ENCODE data around the gene TMEM72. TPM values are rescaled to one million over a fixed set of nuclear protein-coding genes. Genes with fewer than 3 reads are reported as not detected.

TMEM72 gene
- total and polyA plus RNA-seq, 2 of the 13 experiments (the other 11 are each of a cell fraction or from before 2014, with no cell fraction given), result 0.04 TPM; not detected in 1

DNA sequence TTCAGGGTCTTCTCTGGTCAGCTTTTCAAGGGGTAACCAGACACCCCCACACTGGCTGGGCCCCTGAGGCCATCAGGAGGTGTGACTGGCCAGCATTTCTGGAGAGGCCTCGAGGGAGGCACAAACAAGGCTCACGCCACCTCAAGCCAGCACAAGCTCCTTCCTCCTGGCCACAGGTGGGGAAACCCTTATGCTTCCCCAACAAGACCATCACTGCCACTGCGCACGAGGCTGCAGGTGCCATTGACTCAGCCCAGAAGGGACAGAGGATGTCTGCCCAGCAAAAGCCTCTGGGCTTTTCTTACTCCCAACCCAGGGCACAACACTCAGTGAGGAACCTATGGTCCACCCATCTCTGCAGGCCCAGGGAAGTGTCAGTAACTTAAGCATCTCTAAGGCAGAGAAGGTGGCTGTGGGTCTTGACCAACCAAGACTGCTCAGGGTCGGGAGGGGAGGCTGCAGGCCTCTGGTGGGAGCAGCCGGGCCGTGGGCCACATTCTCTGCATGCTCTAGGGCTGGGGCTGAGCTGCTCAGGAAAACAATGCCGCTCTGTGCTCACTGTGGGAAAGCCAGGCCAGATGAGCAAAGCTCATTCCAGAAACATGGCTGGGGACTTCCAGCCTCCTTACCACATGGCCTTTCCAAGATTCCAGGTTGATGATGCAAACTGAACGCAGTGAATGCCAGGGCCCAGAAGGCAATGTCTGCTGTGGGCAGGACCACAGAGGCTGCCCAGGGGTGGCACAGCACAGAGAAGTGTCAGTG lies 24.2 kb downstream of the TMEM72 start (continued):
- TF ChIP-seq PBX2 (CRISPR knock-in tag; IDR thresholded peaks at IDR 0.05) (no peak), NRL (CRISPR knock-in tag; IDR thresholded peaks at IDR 0.05; ENCODE audit: borderline replicate concordance) (peak; percentile 86), HDAC2 (CRISPR knock-in tag; IDR thresholded peaks at IDR 0.05) (peak; percentile 89), PLRG1 (conservative IDR thresholded peaks at IDR 0.05) (no peak), ZNF235 (CRISPR knock-in tag; IDR thresholded peaks at IDR 0.05; ENCODE audit: borderline replicate concordance) (no peak), GATA4 (IDR thresholded peaks at IDR 0.05; ENCODE audit: borderline replicate concordance, low read depth) (no peak), ZNF207 (IDR thresholded peaks at IDR 0.05; ENCODE audit: borderline replicate concordance) (no peak), ARNT2 (CRISPR knock-in tag; IDR thresholded peaks at IDR 0.05; ENCODE audit: low read depth) (peak; percentile 97), TEAD3 (CRISPR knock-in tag; optimal IDR thresholded peaks at IDR 0.05; ENCODE audit: borderline replicate concordance) (peak; percentile 96), ZNF777 (CRISPR knock-in tag; IDR thresholded peaks at IDR 0.05) (no peak)
- TF ChIP-seq, protein P1, sequence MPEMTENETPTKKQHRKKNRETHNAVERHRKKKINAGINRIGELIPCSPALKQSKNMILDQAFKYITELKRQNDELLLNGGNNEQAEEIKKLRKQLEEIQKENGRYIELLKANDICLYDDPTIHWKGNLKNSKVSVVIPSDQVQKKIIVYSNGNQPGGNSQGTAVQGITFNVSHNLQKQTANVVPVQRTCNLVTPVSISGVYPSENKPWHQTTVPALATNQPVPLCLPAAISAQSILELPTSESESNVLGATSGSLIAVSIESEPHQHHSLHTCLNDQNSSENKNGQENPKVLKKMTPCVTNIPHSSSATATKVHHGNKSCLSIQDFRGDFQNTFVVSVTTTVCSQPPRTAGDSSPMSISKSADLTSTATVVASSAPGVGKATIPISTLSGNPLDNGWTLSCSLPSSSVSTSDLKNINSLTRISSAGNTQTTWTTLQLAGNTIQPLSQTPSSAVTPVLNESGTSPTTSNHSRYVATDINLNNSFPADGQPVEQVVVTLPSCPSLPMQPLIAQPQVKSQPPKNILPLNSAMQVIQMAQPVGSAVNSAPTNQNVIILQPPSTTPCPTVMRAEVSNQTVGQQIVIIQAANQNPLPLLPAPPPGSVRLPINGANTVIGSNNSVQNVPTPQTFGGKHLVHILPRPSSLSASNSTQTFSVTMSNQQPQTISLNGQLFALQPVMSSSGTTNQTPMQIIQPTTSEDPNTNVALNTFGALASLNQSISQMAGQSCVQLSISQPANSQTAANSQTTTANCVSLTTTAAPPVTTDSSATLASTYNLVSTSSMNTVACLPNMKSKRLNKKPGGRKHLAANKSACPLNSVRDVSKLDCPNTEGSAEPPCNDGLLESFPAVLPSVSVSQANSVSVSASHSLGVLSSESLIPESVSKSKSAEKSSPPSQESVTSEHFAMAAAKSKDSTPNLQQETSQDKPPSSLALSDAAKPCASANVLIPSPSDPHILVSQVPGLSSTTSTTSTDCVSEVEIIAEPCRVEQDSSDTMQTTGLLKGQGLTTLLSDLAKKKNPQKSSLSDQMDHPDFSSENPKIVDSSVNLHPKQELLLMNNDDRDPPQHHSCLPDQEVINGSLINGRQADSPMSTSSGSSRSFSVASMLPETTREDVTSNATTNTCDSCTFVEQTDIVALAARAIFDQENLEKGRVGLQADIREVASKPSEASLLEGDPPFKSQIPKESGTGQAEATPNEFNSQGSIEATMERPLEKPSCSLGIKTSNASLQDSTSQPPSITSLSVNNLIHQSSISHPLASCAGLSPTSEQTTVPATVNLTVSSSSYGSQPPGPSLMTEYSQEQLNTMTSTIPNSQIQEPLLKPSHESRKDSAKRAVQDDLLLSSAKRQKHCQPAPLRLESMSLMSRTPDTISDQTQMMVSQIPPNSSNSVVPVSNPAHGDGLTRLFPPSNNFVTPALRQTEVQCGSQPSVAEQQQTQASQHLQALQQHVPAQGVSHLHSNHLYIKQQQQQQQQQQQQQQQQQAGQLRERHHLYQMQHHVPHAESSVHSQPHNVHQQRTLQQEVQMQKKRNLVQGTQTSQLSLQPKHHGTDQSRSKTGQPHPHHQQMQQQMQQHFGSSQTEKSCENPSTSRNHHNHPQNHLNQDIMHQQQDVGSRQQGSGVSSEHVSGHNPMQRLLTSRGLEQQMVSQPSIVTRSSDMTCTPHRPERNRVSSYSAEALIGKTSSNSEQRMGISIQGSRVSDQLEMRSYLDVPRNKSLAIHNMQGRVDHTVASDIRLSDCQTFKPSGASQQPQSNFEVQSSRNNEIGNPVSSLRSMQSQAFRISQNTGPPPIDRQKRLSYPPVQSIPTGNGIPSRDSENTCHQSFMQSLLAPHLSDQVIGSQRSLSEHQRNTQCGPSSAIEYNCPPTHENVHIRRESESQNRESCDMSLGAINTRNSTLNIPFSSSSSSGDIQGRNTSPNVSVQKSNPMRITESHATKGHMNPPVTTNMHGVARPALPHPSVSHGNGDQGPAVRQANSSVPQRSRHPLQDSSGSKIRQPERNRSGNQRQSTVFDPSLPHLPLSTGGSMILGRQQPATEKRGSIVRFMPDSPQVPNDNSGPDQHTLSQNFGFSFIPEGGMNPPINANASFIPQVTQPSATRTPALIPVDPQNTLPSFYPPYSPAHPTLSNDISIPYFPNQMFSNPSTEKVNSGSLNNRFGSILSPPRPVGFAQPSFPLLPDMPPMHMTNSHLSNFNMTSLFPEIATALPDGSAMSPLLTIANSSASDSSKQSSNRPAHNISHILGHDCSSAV (CRISPR knock-in tag; IDR thresholded peaks at IDR 0.05; ENCODE audit: borderline replicate concordance), result no peak
- TF ChIP-seq, protein P2, sequence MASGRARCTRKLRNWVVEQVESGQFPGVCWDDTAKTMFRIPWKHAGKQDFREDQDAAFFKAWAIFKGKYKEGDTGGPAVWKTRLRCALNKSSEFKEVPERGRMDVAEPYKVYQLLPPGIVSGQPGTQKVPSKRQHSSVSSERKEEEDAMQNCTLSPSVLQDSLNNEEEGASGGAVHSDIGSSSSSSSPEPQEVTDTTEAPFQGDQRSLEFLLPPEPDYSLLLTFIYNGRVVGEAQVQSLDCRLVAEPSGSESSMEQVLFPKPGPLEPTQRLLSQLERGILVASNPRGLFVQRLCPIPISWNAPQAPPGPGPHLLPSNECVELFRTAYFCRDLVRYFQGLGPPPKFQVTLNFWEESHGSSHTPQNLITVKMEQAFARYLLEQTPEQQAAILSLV (CRISPR knock-in tag; IDR thresholded peaks at IDR 0.05; ENCODE audit: borderline replicate concordance), result peak; percentile 94; the same call in 1 of the 2 replicates
- TF ChIP-seq, protein P3, sequence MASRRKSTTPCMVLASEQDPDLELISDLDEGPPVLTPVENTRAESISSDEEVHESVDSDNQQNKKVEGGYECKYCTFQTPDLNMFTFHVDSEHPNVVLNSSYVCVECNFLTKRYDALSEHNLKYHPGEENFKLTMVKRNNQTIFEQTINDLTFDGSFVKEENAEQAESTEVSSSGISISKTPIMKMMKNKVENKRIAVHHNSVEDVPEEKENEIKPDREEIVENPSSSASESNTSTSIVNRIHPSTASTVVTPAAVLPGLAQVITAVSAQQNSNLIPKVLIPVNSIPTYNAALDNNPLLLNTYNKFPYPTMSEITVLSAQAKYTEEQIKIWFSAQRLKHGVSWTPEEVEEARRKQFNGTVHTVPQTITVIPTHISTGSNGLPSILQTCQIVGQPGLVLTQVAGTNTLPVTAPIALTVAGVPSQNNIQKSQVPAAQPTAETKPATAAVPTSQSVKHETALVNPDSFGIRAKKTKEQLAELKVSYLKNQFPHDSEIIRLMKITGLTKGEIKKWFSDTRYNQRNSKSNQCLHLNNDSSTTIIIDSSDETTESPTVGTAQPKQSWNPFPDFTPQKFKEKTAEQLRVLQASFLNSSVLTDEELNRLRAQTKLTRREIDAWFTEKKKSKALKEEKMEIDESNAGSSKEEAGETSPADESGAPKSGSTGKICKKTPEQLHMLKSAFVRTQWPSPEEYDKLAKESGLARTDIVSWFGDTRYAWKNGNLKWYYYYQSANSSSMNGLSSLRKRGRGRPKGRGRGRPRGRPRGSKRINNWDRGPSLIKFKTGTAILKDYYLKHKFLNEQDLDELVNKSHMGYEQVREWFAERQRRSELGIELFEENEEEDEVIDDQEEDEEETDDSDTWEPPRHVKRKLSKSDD (CRISPR knock-in tag; IDR thresholded peaks at IDR 0.05; ENCODE audit: low read depth), result peak; percentile 57; the same call in 1 of the 2 replicates
- TF ChIP-seq, protein P4, sequence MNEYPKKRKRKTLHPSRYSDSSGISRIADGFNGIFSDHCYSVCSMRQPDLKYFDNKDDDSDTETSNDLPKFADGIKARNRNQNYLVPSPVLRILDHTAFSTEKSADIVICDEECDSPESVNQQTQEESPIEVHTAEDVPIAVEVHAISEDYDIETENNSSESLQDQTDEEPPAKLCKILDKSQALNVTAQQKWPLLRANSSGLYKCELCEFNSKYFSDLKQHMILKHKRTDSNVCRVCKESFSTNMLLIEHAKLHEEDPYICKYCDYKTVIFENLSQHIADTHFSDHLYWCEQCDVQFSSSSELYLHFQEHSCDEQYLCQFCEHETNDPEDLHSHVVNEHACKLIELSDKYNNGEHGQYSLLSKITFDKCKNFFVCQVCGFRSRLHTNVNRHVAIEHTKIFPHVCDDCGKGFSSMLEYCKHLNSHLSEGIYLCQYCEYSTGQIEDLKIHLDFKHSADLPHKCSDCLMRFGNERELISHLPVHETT (CRISPR knock-in tag; conservative IDR thresholded peaks at IDR 0.05), result peak; percentile 36; the same call in 1 of the 2 replicates
